ENCODE results near the gene SHD.

The SHD gene

DNA sequence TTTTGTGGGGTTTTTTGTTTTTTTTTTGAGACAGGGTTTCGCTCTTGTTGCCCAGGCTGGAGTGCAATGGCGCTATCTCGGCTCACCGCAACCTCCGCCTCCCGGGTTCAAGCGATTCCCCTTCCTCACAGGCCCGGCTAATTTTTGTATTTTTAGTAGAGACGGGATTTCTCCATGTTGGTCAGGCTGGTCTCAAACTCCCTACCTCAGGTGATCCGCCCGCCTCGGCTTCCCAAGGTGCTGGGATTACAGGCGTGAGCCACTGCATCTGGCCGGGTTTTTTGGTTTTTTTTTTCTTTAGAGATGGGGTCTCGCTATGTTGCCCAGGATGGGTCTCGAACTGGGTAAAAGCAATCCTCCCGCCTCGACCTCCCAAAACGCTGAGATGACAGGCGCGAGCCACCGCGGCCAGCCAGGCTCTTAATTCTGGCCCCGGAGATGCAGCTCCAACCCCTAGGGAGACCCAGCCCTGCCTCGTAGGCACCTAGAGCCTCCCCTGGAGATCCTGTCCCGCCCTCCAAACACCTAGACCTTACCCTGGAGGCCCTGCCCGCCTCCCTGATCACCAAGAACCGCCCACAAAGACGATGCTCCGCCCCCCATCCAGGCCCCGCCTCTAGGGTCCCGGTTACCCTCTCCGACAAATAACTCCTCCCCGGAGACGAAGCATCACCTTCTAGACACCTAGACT, 50.1 kb downstream of the SHD start:
- peak; percentile 65 for DNase-seq

DNA sequence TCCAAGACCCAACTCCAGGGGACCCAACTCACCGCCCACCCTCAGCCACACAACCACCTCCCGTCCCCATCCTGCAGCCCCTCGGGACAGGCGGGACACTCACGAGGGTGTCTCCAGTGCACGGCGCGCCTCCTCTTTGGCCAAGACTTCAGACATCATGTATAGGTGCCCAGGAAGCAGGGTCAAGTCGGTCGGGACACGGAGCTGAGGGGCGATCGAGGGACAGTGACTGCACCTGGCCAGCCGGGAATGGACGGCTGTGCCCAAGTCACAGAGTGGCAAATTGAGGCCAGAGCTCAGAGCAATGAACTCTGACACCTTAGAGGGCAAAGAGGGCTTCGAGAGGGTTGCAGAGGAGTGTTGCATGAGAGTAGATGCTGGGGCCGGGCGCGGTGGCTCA, 50.8 kb downstream of the SHD start:
- no peak for DNase-seq

GRCh38 chr19:4334929-4335570, 56.0 kb downstream of the SHD start:
- no peak for DNase-seq

GRCh38 chr19:4337906-4338440, 58.9 kb downstream of the SHD start:
- no peak for DNase-seq

GRCh38 chr19:4338441-4339355, 59.6 kb downstream of the SHD start, which contains the start of gene STAP2:
STAP2 (minus strand) TSS chr19:4338827; CDS start chr19:4338753, 74 bp downstream.
- DNase-seq = no peak

Measured in activated CD4-positive, alpha-beta T cell treated with anti-CD3 and anti-CD28 coated beads, Interleukin-10, Interleukin-2, amounts not matched to agents 100 ng/mL and 50 ng/mL, durations not matched to agents 16 hours and 8 hours (primary cell).